CD4-positive, alpha-beta T cell treated with Interleukin-17A for 1 hour (primary cell): Measurements from ENCODE around the gene FAM180A.
"Not testable (repeated sequence)": the region's sequence is repeated elsewhere in the genome, so short reads cannot be mapped to it uniquely, and the experiment has no call there.

Experiments used
- DNase-seq: peaks from one replicate; pipeline ENCODE4 v3.0.0-alpha.2; 2020

The FAM180A gene

GRCh38 chr7:135712182-135712782 is 36.3 kb downstream of the FAM180A start:
- DNase-seq = no peak

DNA sequence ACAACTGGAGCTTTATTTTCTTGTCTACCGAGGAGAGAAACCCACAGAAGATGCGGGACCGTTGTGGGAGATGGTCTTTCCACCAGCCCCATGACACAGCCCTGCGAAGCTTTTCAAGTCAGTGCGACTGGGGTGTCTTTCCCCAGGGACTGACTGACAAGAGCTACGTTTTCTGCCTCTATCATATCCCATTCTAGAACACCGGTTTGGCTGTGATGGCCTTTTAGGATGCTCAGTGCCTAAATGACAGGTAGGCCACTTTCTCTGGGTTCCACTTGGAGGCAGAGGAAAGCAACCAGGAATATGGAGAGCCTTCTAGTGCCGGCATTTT is 37.5 kb downstream of the FAM180A start:
- DNase-seq = no peak

DNA sequence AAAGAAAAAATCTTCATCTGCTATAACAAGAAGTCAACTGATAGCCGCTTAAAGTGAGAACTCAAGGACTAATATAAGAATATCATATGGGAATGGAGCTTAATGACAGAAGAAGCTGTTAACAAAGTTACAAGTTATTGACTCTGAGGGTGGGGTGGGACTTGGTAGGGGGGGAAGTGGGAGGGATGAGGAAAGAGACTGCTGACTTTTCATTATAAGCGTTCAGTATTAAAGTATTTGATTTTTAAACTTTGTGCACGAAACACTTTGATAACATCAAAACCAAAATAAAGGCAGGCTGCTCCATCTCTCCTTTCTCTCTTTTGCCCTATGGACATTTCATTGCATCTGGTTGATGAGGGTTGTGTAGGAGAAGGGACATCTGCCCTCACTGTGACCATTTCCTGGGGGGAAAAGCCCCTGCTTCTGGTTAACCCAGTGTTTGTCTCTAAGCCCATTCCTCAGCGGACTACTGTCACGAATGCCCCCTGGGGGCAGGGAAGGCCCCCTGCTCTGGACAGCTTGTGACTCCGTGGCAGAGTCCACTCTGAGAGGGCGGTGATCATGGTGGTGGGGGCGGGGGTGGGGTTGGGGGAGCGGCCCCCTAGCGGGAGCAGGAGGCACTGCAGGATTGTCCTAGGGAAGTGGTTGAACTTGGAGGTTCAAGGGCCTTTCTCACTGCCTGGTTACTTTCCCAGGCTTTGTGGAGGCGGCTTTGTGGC is 38.0 kb downstream of the FAM180A start:
- peak; percentile 2 for DNase-seq

GRCh38 chr7:135709508-135709907 is 39.1 kb downstream of the FAM180A start:
- DNase-seq = no peak

DNA sequence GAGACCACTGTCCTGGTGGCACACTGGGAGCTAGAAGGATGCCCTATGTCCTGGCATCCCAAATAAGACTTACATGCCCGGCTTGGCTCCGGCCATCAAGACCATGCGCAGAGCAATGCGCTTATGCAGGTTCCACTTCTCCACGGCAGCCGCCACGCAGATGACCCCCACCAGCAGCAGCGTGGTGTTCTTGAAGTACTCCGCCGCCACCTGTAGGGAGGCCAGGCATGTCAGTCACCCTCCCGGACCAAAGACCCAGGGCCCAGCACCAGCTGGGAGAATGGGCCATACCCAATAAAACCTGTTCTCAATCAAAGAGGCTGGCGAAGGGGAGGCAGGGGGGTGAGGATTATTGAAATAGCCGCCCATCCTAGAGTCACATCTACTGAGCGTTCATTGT is 40.6 kb downstream of the FAM180A start:
- DNase-seq = no peak

GRCh38 chr7:135707570-135707966 is 41.0 kb downstream of the FAM180A start:
- DNase-seq = no peak

DNA sequence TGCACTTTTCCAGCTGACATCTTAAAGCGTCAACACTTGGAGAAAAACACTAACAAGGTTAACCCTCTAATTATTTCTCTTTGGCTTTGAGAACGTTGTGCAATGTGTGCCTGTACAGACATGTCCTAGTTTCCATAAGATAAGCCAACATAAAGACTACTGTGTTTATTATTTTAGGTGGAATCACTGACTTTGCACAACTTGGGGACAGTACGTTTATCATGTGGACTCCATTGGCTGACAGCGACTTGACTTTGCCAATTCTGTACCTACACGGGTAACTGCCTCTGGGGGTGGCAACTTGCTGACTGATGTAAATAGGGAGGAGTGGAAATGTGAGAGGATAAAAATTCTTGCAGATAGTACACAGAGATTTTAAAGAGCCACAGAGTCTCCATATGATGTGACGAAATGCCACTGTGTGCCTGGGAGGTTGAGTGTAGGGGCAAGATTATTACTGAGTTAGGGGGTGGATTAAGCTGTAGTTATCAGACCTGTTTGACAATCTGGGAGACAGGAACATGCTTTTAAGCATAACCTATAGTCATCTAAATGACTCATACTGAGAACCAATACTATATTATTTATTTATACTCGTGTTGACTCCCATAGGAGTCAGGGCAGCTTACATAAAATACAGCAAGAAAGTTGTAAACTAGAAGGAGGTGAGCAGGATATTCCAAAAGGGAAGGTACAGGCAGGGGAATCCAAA is 41.6 kb downstream of the FAM180A start:
- DNase-seq = no peak

DNA sequence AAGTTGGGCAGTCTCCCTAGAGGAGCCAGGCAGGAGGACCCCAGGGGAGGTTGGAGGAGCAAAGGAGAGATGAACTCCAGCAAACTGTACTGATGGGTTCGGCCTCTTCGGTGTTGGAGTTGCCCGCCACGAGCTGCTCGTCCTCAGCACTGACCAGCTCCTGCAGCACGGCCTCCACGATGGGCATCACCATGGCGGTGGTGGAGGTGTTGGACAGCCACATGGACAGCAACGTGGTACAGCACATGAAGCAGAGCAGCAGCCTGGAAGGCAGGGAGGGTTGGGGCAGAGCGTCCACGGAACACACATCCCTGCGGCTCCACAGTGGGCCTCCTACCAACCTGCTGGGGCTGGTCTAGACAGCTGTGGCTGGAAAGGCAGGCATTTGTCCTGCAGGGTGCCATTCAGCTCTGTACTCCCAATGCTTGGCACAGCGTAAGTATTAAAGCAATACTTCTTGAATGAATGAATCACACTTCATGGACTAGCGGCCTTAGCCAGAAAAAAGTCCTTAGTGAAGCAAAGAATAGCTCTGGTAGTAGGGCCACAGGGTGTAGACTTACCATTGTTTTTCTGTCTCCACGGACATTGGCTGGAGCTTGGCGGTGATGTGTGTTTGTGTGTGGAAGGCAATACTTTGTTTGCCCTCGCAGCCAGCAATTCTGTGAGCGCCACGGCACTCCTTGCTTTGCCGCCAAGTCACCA is 42.4 kb downstream of the FAM180A start:
- DNase-seq = no peak

DNA sequence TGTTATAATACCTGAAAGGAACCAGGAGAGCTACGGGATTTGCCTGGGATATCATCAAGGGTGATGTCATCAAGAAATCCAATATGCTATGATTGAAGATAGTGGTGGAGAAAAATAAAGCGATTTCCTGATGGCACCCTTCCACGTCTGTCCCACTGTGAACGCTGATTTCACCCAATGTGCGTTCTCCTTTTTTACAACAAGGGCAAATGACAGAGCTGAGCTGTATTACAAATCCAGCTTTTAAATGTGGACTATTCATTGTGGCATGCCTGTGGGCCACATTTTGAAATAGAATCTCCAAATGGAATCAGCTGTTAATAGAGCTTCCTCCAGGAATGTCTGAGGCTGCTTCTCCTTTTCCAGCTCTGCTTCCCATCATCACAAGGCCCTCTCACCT is 43.9 kb downstream of the FAM180A start:
- DNase-seq = no peak

DNA sequence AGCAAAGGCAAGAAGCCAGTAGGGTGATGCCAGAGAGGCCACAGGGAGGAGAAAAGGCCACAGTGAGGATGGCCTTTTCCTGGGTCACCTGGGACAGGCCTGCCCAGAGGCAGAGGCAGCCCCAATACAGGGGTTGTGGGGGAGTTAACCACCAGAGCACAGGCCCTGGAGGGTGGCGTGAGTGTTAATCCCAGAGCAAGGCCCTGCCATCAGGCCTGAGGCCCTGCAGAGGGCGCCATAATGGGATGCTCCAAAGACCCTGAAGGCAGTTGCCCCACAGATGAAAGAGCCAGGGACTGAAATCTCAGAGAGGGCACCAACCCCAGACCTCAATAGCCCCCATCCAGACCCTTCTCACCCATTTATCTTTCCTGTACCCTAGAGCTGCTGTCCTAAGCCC is 44.5 kb downstream of the FAM180A start:
- DNase-seq = no peak

GRCh38 chr7:135697276-135698049 is 51.1 kb downstream of the FAM180A start:
- DNase-seq = no peak

DNA sequence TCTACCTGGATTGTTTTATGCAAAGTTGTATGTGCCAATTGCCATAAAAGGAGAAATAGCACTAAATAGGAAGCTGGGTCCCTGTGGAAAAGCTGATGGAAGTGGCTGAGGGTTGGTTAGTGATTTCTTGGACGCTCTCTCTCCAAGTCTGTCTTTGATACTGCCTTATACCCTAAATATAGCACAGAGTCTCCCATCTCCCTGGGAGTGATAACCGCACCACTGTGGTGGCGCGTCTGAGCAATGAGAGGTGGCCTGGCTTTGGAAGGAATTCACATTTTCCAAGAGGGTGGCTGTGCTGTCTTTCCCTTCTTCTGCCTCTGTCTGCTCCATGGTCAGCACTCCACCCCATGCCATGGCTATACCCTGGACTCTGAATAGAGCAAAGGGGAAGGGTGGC is 55.1 kb downstream of the FAM180A start:
- no peak for DNase-seq

GRCh38 chr7:135692606-135693005 is 56.0 kb downstream of the FAM180A start:
- DNase-seq = not testable (repeated sequence)

- no peak for DNase-seq
These were observed 56.6 kb downstream of the FAM180A start for GRCh38 chr7:135692055-135692454.

DNA sequence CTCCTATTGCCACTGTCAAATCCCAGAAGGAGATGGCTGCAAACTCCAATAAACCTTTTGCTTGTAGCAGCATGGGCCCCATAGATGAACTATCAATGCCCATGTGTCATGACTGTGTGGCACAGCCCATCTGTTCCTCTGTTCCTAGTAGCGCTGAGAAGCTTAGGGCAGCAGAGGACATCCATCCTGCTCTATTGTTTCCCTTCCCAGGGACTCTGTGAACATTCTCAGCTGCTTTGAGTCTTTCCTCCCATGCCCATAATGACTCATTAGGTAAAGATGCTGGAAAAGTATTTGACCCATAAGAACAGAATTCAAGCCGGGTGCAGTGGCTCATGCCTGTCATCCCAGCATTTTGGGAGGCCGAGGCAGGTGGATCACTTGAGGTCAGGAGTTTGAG is 58.0 kb downstream of the FAM180A start:
- DNase-seq = no peak

DNA sequence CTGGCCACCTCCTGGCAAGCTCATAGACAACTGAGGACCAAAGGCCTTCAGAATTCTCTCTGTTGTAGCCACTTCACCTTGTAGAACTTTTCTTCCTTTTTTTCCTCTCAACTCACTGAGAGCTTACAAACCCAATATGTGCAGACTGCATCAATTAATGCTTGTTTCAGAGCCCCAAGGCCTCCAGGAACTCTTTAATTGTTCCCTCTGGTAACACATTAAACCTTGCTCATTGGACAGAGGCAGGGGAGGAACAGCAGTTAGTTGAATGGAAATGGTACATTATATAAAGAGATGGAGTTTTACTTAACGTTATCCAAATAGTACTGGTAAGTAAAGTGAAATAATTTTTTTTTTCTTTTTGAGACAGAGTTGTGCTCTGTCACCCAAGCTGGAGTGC is 61.1 kb downstream of the FAM180A start:
- DNase-seq = no peak

GRCh38 chr7:135685306-135686084 is 63.1 kb downstream of the FAM180A start:
- DNase-seq = no peak

GRCh38 chr7:135684699-135685098 is 63.9 kb downstream of the FAM180A start:
- DNase-seq = no peak

DNA sequence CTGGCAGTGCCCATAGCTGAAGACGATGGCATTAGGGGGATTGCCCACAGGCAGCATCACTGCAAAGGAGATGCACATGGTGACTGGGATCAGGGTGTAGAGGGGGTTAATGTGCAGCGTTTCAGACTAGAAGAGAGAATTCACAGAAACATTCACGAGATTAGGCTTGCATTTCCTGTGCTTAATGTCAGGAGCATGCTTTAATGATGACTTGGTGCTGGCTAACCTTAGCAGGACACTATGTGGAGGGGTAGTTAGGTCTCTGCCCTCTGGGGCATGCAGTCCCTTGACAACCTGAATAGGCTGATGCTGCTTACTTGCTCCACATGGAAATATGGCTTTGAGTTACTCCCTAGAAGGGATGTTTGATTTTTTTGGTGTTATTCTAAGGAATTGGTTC is 64.5 kb downstream of the FAM180A start:
- no peak for DNase-seq

GRCh38 chr7:135683609-135684008 is 65.0 kb downstream of the FAM180A start:
- no peak for DNase-seq

DNA sequence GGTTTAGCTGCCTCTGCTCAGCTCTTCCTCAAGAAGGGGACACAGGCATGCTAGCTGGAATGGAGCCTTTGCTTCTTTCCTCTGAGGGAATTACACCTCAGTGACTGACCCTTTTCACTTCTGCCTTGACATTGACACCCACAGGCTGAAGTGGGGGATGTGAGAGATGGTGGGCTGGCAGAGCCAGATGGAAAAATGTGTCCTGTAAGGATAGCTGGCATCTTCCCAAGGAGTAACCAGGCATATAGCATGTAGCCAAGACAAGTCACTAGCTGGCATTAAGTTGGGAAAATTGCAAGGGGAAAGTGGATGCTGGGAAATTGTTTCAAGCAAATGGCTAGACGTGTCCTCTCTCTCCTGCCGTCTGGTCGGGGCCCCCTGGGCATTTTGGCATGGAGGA is 66.4 kb downstream of the FAM180A start:
- no peak for DNase-seq

DNA sequence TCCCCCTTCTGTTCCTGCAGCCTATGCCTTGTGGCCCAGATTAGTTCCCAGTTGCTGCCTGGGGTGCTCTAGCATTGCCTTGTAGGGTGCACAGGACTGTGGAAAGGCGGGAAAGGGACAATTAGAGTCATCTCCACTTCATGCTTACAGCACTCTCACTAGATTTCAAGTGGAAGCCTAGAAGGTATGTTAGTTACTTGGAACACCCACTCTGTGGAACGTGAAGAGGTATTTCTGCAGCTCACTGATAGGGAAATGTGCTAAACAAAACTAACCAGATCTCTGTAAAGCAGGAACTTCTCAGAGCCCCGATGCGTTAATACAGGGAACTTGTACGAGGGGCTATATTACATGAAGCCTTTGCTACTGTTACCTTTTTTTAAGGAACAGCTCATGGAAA is 66.9 kb downstream of the FAM180A start:
- no peak for DNase-seq
